CD4-positive, alpha-beta T cell treated with Interleukin-15 for 4 hours (primary cell): ENCODE data around the gene PHLDB1.
"Not testable (repeated sequence)": the region's sequence is repeated elsewhere in the genome, so short reads cannot be mapped to it uniquely, and the experiment has no call there.

Experiments
- DNase-seq: peaks from one replicate; pipeline ENCODE4 v3.0.0-alpha.2; 2020; ENCODE audit warnings: low spot score

The PHLDB1 gene

DNA sequence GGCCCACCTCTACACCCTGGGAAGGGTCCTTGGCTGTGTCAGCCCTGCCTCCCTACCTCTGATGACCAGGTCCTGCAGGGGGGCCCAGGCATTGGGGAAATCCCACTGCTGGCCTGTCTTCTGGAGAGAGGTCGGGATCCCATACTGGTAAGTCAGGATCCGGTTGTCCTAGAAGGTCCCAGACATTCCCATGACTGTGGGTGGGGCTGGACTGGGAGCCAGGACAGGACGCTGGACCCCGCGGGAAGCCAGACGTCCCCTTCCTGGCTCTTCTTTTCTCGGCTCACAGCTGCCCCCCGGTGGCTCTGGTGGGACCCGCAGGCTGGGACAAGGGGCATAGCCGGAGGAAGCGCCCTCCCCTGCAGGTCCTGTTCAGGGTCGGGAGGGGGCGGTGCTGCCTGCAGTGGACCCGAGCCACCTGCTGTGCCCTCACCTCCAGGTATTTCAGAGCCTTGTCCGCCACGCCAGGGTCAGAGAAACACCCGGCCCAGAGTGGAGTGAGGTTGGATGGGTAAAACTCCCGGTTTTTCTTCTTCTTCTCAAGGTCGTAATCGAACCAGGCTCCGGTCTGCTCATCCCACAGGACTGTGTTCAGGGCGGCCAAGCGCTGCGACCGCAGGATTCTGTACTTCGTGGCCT lies 52.0 kb downstream of the PHLDB1 start:
- DNase-seq, result peak; percentile 85

GRCh38 chr11:118659953-118660680 lies 52.7 kb downstream of the PHLDB1 start:
- no peak for DNase-seq

DNA sequence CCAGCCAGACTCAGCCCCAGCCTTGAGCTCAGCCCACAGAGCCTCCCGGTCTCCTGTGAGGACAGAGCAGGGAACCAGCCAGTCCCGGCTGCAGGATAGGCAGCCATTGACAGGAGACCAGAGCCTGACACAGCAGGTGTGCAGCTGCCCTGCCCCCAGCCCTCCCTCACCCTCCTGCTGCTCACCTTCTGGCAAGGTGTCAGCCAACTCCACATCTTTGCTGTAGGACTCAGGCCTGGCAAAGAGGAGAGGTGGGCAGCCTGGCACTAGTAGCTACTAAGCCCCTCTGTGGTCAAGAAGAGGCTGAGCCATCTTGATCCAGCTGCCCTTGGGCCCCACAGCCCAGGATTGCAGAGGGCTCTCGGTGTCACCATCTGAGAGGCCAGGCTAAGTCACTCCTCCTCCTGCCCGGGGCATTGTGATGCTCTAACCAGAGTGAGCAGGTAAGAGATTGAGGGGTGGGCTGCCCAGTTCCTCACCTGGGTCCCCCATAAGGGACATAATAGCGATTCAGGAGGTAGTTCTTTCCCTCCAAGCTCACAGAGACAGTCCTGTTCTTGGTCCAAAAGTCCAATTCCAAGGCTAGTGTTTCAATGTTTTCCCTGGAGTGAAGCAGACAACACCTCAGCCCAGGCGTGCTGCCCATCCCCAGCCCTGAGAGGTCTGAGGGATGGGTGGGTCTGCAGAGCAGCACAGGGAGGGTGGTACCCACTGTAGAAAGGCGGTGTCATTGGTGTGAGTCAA lies 53.4 kb downstream of the PHLDB1 start:
- no peak for DNase-seq

DNA sequence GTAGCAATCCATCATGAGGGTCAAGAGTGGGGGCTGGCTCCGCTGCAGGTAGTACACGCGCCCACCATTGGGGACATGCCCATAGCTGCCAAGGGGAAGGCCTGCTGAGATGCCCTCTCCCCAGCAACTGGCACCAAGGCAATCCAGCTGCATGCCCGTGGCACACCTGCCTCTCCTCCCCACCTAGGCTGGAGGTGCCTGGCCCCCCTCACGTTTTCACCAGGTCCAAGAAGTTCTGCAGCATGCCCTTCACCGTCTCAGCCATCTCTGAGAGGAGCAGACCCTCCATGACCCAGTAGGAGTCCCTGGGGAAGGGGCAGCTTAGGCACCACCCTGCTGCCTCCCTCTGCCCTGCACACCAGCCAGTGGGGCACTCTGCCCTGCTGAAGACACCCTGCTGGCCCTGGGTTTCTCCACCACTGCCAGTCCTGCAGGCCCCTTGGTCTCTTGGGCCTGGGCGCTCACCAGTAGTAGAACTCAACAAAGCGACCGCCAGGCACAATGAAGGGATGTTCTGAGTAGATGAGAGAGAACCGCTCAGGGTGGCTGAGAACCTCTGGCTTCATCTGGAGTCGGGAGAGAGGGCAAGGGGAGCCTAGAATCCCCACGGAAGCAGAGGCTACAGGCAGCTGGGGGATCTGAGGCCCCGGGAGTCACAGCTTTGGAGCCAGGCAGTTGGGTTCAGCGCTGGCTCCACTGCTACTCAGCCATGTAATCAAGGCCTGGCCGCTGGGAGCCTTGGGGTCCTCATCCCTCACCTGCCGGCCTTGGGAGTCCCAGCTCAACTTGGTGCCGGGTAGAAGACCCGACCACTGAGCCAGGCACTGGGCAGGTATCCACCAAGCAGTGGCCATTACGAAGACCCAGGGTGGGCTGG lies 54.2 kb downstream of the PHLDB1 start:
- DNase-seq, result no peak

- DNase-seq, result no peak
These were observed 55.2 kb downstream of the PHLDB1 start for GRCh38 chr11:118662401-118663271.

DNA sequence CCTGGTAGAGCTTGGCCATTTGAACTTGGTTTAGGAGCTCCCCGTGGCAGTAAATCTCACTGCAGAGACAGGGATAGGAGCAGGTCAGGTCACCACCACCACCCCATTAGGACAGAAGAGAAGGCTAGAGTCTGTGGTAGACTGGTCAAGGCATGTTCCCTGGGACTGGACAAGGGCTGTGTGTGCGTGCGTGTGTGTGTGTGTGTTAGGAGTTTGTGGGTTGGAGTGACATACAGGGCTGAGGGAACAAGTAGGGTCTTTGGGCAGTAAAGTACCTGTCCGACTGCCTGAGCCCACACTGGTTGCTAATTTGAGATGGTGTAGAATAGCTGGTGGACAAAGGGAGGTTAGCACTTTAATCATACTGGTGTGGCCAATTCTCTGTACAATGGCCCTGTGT lies 56.0 kb downstream of the PHLDB1 start:
- no peak for DNase-seq

DNA sequence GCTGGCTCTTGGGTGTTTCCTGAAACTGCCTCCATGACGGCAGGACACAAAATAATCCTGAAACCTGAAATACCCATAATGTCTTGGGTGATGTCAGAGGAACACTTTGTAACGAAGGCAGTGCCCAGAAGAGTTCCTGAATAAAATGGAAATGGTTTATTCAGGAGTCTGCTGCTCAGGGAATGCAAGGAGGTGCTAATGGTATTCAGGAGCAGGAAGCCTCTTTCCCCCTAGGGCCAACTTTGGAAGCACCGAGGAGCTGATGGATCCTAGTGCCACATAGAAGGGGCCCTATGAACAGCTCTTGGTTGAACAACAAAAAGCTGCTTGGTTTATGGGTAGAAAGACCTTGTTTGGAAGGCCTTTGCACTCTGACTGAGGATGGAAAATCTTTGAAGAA lies 56.5 kb downstream of the PHLDB1 start:
- DNase-seq, result no peak

DNA sequence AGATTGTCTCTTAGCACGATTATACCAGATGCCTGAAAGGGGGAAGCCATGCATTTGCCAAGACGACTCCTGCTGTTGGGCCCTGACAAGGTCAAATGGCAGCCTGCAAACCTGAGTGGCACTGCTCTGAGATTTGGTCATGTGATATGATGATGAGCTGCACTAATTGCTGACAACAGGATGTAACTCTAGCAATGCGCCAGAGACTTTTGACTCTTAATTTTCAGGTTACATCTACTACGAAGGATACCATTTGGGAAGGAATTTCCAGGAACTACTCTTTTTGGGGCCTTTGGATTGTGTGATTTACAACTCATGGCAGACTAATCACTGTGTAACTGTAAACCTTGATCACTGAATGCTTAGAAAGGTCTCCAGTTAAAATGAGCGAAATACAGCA lies 59.0 kb downstream of the PHLDB1 start:
- no peak for DNase-seq

DNA sequence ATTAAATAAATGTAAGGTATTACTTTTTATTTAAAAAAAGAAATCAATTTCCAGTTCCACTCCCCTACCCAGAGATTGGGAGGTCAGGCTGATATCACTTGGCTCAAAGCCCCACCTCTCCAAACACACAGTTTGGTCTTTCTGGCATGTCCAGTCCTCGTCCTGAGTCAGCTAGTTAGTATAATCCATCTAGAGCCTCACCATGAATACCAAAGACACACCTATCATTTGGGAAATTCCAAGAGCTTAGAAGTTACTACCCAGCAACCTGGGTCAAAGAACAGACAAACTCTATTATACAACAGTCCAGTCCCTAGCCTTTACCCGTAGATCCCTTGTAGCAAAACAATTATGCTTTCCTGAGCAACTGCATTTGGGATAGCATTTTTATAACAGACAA lies 62.6 kb downstream of the PHLDB1 start:
- no peak for DNase-seq

- DNase-seq, result no peak
These were observed 63.8 kb downstream of the PHLDB1 start for GRCh38 chr11:118671254-118671653.

- no peak for DNase-seq
These were observed 65.4 kb downstream of the PHLDB1 start for GRCh38 chr11:118672846-118673245.

GRCh38 chr11:118673361-118674081 lies 66.1 kb downstream of the PHLDB1 start:
- DNase-seq, result no peak

GRCh38 chr11:118674082-118674435 lies 66.6 kb downstream of the PHLDB1 start:
- DNase-seq, result no peak

GRCh38 chr11:118677977-118678376 lies 70.6 kb downstream of the PHLDB1 start:
- DNase-seq, result no peak

- not testable (repeated sequence) for DNase-seq
These were observed 71.5 kb downstream of the PHLDB1 start for GRCh38 chr11:118678908-118679307.

DNA sequence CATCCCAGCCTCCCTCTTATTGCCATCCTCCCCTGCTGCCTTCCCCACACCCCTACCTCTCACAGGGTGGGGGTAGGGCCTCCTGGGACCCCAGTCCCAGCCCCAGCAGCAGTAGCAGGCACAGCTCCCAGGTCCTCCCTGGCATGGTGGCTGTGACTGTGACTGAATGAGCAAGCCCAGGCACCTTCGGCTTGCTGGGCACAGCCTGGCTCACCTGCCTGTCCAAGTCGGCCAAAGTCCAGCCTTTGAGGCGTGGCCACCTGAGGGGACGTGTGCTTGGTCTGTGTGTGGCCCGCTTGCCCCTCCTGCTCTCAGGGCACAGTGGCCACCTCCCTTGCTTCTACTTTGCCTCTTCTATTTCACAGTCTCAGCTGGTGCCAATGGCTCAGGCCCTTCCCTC lies 72.1 kb downstream of the PHLDB1 start, which contains the start of gene TREH:
TSS of gene TREH (minus strand) at position 168 of the 400 bp plus-strand sequence. CDS start at position 145, 23 bp downstream.
- DNase-seq, result no peak

DNA sequence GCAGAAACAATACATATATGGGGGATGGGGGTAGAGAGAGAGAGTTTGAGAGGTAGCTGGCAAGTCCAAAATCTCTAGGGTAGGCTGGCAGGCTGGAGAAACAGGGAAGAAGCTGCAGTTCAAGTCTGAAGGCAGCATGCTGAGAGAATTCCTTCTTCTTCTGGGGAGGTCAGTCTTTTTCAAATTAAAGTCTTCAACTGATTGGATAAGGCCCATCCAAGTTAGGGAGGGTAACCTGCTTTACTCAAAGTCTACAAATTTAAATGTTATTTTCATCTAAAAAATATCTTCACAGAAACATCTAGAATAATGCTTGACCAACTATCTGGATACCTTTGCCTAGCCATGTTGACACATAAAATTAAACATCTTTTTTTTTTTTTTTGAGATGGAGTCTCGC lies 75.0 kb downstream of the PHLDB1 start:
- DNase-seq, result no peak

DNA sequence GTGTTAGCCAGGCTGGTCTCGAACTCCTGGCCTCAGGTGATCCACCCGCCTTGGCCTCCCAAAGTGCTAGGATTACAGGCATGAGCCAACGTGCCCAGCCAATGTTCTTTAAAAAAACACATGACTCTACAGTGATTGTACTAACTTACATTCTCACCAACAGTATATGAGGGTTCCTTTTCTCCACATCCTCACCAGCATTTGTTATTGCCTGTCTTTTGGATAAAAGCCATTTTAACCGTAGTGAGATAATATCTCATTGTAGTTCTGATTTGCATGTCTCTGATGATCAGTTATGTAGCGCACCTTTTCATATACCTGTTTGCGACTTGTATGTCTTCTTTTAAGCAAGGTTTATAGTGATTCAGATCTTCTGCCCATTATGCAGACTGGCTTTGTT lies 75.5 kb downstream of the PHLDB1 start:
- DNase-seq, result not testable (repeated sequence)

DNA sequence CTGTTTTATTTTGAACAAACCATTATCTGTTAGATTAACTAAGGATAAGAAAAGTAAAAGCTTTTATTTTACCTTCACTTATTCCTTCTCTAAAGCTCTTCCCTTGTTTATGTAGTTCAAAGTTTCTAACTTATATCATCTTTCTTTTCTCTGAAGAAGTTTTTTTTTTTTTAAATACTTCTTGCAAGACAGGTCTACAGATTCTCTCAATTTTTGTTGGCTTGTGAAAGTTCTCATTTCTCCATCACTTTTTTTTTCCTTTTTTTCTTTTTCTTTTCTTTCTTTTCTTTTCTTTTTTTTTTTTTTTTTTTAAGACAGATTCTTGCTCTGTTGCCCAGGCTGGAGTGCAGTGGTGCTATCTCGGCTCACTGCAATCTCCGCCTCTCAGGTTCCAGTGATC lies 76.8 kb downstream of the PHLDB1 start:
- DNase-seq, result no peak

GRCh38 chr11:118687906-118688305 lies 80.5 kb downstream of the PHLDB1 start:
- DNase-seq, result no peak
